ENCODE data around the gene ENAH. TPM values are rescaled to one million over a fixed set of nuclear protein-coding genes. Genes with fewer than 3 reads are reported as not detected.

Gene ENAH
- total and polyA plus RNA-seq, 2 experiments from 2014 or later, result 109 to 184 TPM

GRCh38 chr1:225464851-225465792, 187.8 kb downstream of the ENAH start:
- Histone ChIP-seq H3F3A (replicated peaks; ENCODE audit: low read depth) (peaks cover 8% of the 10 kb centered on the region; the same call in 1 of the 2 replicates), H3K27me3 (ENCODE audit: insufficient read depth) (no peaks in the 10 kb centered on the region), H3K79me2 (replicated peaks; ENCODE audit: insufficient read depth) (no peaks in the 10 kb centered on the region), H3K9me2 (ENCODE audit: insufficient read depth) (no peaks in the 10 kb centered on the region), H2AFZ (peak overlapping the region; percentile 90), H3K27ac (ENCODE audit: low read depth) (no peak overlapping the region), H3K4me3 (no peak overlapping the region), H4K20me1 (replicated peaks; ENCODE audit: insufficient read depth) (no peaks in the 10 kb centered on the region), H3K36me3 (ENCODE audit: insufficient read depth) (no peaks in the 10 kb centered on the region), H3K4me2 (peak overlapping the region; percentile 50), H3K4me1 (ENCODE audit: insufficient read depth) (peaks cover 34% of the 10 kb centered on the region)
- Mint-ChIP-seq H3K27ac (peak overlapping the region; percentile 59), H3K27me3 (ENCODE audit: insufficient read depth, low read depth, poor library complexity) (peaks cover 15% of the 10 kb centered on the region), H3K36me3 (ENCODE audit: low read depth) (no peaks in the 10 kb centered on the region), H3K9me3 (no peaks in the 10 kb centered on the region), H3K4me3 (no peak overlapping the region; the same call in 2 of the 3 replicates), H3K4me1 (peaks cover 47% of the 10 kb centered on the region)
- TF ChIP-seq STAT1 (IDR thresholded peaks at IDR 0.05; ENCODE audit: unreplicated experiment) (no peak), NANOG (IDR thresholded peaks at IDR 0.05; ENCODE audit: borderline replicate concordance) (no peak), EZH2phosphoT487 (IDR thresholded peaks at IDR 0.05; ENCODE audit: unreplicated experiment) (no peak), ZNF331 (CRISPR knock-in tag; IDR thresholded peaks at IDR 0.05; ENCODE audit: low read depth) (no peak), EZH2 (IDR thresholded peaks at IDR 0.05; ENCODE audit: low read depth, unreplicated experiment) (no peak), CREB1 (CRISPR knock-in tag; IDR thresholded peaks at IDR 0.05; ENCODE audit: low read depth) (0 out of 2 replicates have a peak, but pooled peaks have one; percentile 27), JUNB (IDR thresholded peaks at IDR 0.05; ENCODE audit: unreplicated experiment) (no peak), CTCF (conservative IDR thresholded peaks at IDR 0.05; ENCODE audit: low read depth in 2 of 2) (no peak)
- ATAC-seq, result peak; percentile 62
- DNase-seq (ENCODE audit: low spot score), result peak; percentile 75

- no peaks in the 10 kb centered on the region for H4K20me1 ChIP-seq (replicated peaks; ENCODE audit: insufficient read depth)
- no peak for DNase-seq (ENCODE audit: low spot score)
- H3K36me3 ChIP-seq (ENCODE audit: insufficient read depth), result no peaks in the 10 kb centered on the region
- peaks cover 20% of the 10 kb centered on the region for H3K27me3 Mint-ChIP-seq (ENCODE audit: insufficient read depth, low read depth, poor library complexity)
- H3K79me2 ChIP-seq (replicated peaks; ENCODE audit: insufficient read depth), result no peaks in the 10 kb centered on the region
- H3K27ac Mint-ChIP-seq, result no peak overlapping the region; the same call in 1 of the 2 replicates
- H3K9me2 ChIP-seq (ENCODE audit: insufficient read depth), result 0 out of 2 replicates have a peak, but pooled peaks cover 4% of the 10 kb centered on the region
- no peak overlapping the region for H3K27ac ChIP-seq (ENCODE audit: low read depth)
- peak; percentile 16 for ATAC-seq
- H3K4me3 ChIP-seq, result no peak overlapping the region
- H3K4me1 ChIP-seq (ENCODE audit: insufficient read depth), result peaks cover 34% of the 10 kb centered on the region
- H3K4me2 ChIP-seq, result no peak overlapping the region; the same call in 1 of the 2 replicates
- no peaks in the 10 kb centered on the region for H3K27me3 ChIP-seq (ENCODE audit: insufficient read depth)
- H3K9me3 Mint-ChIP-seq, result no peaks in the 10 kb centered on the region
- no peak overlapping the region; the same call in 2 of the 3 replicates for H3K4me3 Mint-ChIP-seq
- H3F3A ChIP-seq (replicated peaks; ENCODE audit: low read depth), result peaks cover 8% of the 10 kb centered on the region; the same call in 1 of the 2 replicates
- H2AFZ ChIP-seq, result peak overlapping the region; percentile 85
- peaks cover 52% of the 10 kb centered on the region for H3K4me1 Mint-ChIP-seq
- no peaks in the 10 kb centered on the region for H3K36me3 Mint-ChIP-seq (ENCODE audit: low read depth)
- TF ChIP-seq ZNF462 (CRISPR knock-in tag; IDR thresholded peaks at IDR 0.05), result no peak
These were observed 190.0 kb downstream of the ENAH start for GRCh38 chr1:225462714-225463574.
